Liver (tissue), 2 donors: ENCODE data around the gene PDK4.

Experiments used
- FOXA1 ChIP-seq: IDR thresholded peaks from 2 replicates; pipeline ENCODE4 v1.6.1; 2016; ENCODE audit warnings: antibody characterized with exemption
- GABPA ChIP-seq, 2 donors: IDR thresholded peaks in 1 of 2; conservative IDR thresholded peaks in 1 of 2; 2 replicates each; pipeline ENCODE4 v1.6.1; 2016; ENCODE audit warnings: antibody characterized with exemption in 2 of 2, mild to moderate bottlenecking in 1 of 2, moderate library complexity in 1 of 2
- JUND ChIP-seq, 2 donors: IDR thresholded peaks; 2 replicates each; pipeline ENCODE4 v1.6.1; 2016; ENCODE audit warnings: antibody characterized with exemption in 2 of 2
- donor health status: healthy.

DNA sequence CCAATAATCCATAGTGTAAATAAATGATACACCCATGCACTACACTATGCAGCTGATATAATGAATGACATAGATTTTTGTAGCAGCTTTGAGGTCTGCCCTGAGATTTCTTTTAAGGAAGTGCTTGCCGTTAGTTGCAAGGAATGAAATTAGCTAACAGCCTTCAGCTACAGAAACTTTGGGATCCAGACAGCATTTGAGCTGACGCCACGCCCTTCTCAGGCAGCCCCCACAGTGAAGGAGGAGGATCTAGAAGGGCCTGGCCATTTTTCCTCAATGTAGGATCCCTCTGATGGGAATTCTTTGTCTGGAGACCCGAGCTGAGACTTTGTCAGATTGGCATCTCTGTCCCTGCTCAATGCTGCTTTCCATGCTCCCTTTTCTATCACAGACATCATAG, 6.1 kb upstream of the PDK4 start:
- TF ChIP-seq JUND (IDR thresholded peaks at IDR 0.05) (no peak), FOXA1 (no peak), GABPA (IDR thresholded peaks at IDR 0.05 in 1 of 2, conservative IDR thresholded peaks at IDR 0.05 in 1 of 2) (no peak)
